ENCODE results near the gene ATG16L1.

GRCh38 chr2:233287871-233288270 is 36.4 kb downstream of the ATG16L1 start:
- TF ChIP-seq CTCF (conservative IDR thresholded peaks at IDR 0.05 in 1 of 2, IDR thresholded peaks at IDR 0.05 in 1 of 2; ENCODE audit: low read depth in 1 of 2, low read length in 2 of 2) (no peak), EZH2 (IDR thresholded peaks at IDR 0.05; ENCODE audit: low read length, missing control alignments) (no peak)

All from fibroblast of lung (primary cell).